Measurements from ENCODE around the gene POLDIP2.

DNA sequence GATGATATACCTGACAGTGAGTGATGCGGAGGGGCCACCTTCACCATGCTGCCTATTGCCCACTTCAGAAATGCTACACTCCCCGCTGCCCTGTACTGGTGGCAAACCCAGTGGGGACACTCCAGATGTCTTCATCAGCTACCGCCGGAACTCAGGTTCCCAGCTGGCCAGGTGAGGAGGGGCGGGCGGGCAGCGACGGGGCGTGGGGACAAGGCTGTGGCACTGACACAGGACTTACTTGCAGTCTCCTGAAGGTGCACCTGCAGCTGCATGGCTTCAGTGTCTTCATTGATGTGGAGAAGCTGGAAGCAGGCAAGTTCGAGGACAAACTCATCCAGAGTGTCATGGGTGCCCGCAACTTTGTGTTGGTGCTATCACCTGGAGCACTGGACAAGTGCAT, 30.8 kb upstream of the POLDIP2 start:
- TF ChIP-seq, protein P1, sequence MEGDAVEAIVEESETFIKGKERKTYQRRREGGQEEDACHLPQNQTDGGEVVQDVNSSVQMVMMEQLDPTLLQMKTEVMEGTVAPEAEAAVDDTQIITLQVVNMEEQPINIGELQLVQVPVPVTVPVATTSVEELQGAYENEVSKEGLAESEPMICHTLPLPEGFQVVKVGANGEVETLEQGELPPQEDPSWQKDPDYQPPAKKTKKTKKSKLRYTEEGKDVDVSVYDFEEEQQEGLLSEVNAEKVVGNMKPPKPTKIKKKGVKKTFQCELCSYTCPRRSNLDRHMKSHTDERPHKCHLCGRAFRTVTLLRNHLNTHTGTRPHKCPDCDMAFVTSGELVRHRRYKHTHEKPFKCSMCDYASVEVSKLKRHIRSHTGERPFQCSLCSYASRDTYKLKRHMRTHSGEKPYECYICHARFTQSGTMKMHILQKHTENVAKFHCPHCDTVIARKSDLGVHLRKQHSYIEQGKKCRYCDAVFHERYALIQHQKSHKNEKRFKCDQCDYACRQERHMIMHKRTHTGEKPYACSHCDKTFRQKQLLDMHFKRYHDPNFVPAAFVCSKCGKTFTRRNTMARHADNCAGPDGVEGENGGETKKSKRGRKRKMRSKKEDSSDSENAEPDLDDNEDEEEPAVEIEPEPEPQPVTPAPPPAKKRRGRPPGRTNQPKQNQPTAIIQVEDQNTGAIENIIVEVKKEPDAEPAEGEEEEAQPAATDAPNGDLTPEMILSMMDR (IDR thresholded peaks at IDR 0.05; ENCODE audit: low read length), result no peak
- no peak for TF ChIP-seq EZH2 (optimal IDR thresholded peaks at IDR 0.05; ENCODE audit: low read depth, low read length)
